ENCODE results near the gene ACBD7. TPM values are rescaled to one million over a fixed set of nuclear protein-coding genes. Genes with fewer than 3 reads are reported as not detected.

ACBD7 gene
- total RNA-seq (2014; rRNA removed; shearing (Covaris generic); ENCODE audit: low replicate concordance), result 0.63 and 1.3 TPM in 2 replicates

- H3K9me3 ChIP-seq (ENCODE audit: low read length), result no peaks in the 10 kb centered on the region
- peak within 1 kb of the TSS; percentile 49 for H3K9ac ChIP-seq (ENCODE audit: low read length)
- H3K27me3 ChIP-seq (ENCODE audit: low read length), result no peaks in the 10 kb centered on the region
- H4K20me1 ChIP-seq (ENCODE audit: insufficient read depth, low read depth, low read length), result no peaks in the 10 kb centered on the region
- no peaks in the 10 kb centered on the region for H3K79me2 ChIP-seq (ENCODE audit: low read length)
- H2AFZ ChIP-seq (ENCODE audit: low read length), result peak within 1 kb of the TSS; percentile 74
- H3K4me1 ChIP-seq (ENCODE audit: low read length), result peaks cover 7% of the 10 kb centered on the region
- no peaks in the 10 kb centered on the region for H3K36me3 ChIP-seq (ENCODE audit: insufficient read depth, low read length)
- peak; percentile 94 for DNase-seq
- H3K27ac ChIP-seq (ENCODE audit: low read length), result no peak within 1 kb of the TSS
- H3K4me3 ChIP-seq (ENCODE audit: low read length), result peak within 1 kb of the TSS; percentile 70
- peak within 1 kb of the TSS; percentile 87 for H3K4me2 ChIP-seq (ENCODE audit: low read depth, low read length, poor library complexity, severe bottlenecking)
- H3K9me2 ChIP-seq (replicated peaks; ENCODE audit: insufficient read depth, low read length), result no peaks in the 10 kb centered on the region
Measured at GRCh38 chr10:15088428-15089261, at the start of gene ACBD7. Gene ACBD7 (minus strand): TSS chr10:15088776. CDS start chr10:15088728, 48 bp downstream.

GRCh38 chr10:15137636-15138035, 49.1 kb upstream of the ACBD7 start:
- no peaks in the 10 kb centered on the region for H3K9me2 ChIP-seq (replicated peaks; ENCODE audit: insufficient read depth, low read length)
- H3K9me3 ChIP-seq (ENCODE audit: low read length), result no peaks in the 10 kb centered on the region
- H2AFZ ChIP-seq (ENCODE audit: low read length), result no peak overlapping the region
- H3K27me3 ChIP-seq (ENCODE audit: low read length), result no peaks in the 10 kb centered on the region
- H3K4me2 ChIP-seq (ENCODE audit: low read depth, low read length, poor library complexity, severe bottlenecking), result no peak overlapping the region
- no peak for DNase-seq
- H3K79me2 ChIP-seq (ENCODE audit: low read length), result no peaks in the 10 kb centered on the region
- no peak overlapping the region for H3K9ac ChIP-seq (ENCODE audit: low read length)
- peaks cover 5% of the 10 kb centered on the region for H3K4me1 ChIP-seq (ENCODE audit: low read length)
- H3K27ac ChIP-seq (ENCODE audit: low read length), result no peak overlapping the region
- H4K20me1 ChIP-seq (ENCODE audit: insufficient read depth, low read depth, low read length), result no peaks in the 10 kb centered on the region
- no peaks in the 10 kb centered on the region for H3K36me3 ChIP-seq (ENCODE audit: insufficient read depth, low read length)
- H3K4me3 ChIP-seq (ENCODE audit: low read length), result no peak overlapping the region

- H3K4me1 ChIP-seq (ENCODE audit: low read length), result peaks cover 5% of the 10 kb centered on the region
- no peaks in the 10 kb centered on the region for H3K9me2 ChIP-seq (replicated peaks; ENCODE audit: insufficient read depth, low read length)
- no peak overlapping the region for H2AFZ ChIP-seq (ENCODE audit: low read length)
- H3K36me3 ChIP-seq (ENCODE audit: insufficient read depth, low read length), result no peaks in the 10 kb centered on the region
- no peak overlapping the region for H3K9ac ChIP-seq (ENCODE audit: low read length)
- no peaks in the 10 kb centered on the region for H3K27me3 ChIP-seq (ENCODE audit: low read length)
- H3K4me3 ChIP-seq (ENCODE audit: low read length), result no peak overlapping the region
- H3K27ac ChIP-seq (ENCODE audit: low read length), result no peak overlapping the region
- no peaks in the 10 kb centered on the region for H3K79me2 ChIP-seq (ENCODE audit: low read length)
- no peak overlapping the region for H3K4me2 ChIP-seq (ENCODE audit: low read depth, low read length, poor library complexity, severe bottlenecking)
- no peaks in the 10 kb centered on the region for H3K9me3 ChIP-seq (ENCODE audit: low read length)
- no peak for DNase-seq
- H4K20me1 ChIP-seq (ENCODE audit: insufficient read depth, low read depth, low read length), result no peaks in the 10 kb centered on the region
Measured at GRCh38 chr10:15137036-15137359, 48.4 kb upstream of the ACBD7 start.

- Histone ChIP-seq H3K9me3 (ENCODE audit: low read length) (no peaks in the 10 kb centered on the region), H3K9ac (ENCODE audit: low read length) (no peak overlapping the region), H3K4me2 (ENCODE audit: low read depth, low read length, poor library complexity, severe bottlenecking) (no peak overlapping the region), H3K9me2 (replicated peaks; ENCODE audit: insufficient read depth, low read length) (no peaks in the 10 kb centered on the region), H3K4me1 (ENCODE audit: low read length) (peaks cover 5% of the 10 kb centered on the region), H3K79me2 (ENCODE audit: low read length) (no peaks in the 10 kb centered on the region), H3K27ac (ENCODE audit: low read length) (no peak overlapping the region), H2AFZ (ENCODE audit: low read length) (no peak overlapping the region), H4K20me1 (ENCODE audit: insufficient read depth, low read depth, low read length) (no peaks in the 10 kb centered on the region), H3K36me3 (ENCODE audit: insufficient read depth, low read length) (no peaks in the 10 kb centered on the region), H3K27me3 (ENCODE audit: low read length) (no peaks in the 10 kb centered on the region), H3K4me3 (ENCODE audit: low read length) (no peak overlapping the region)
- no peak for DNase-seq
Measured at GRCh38 chr10:15136129-15137035, 47.8 kb upstream of the ACBD7 start.

- H3K4me1 ChIP-seq (ENCODE audit: low read length), result no peaks in the 10 kb centered on the region
- H3K79me2 ChIP-seq (ENCODE audit: low read length), result no peaks in the 10 kb centered on the region
- H3K4me3 ChIP-seq (ENCODE audit: low read length), result no peak overlapping the region
- no peak overlapping the region for H2AFZ ChIP-seq (ENCODE audit: low read length)
- H4K20me1 ChIP-seq (ENCODE audit: insufficient read depth, low read depth, low read length), result no peaks in the 10 kb centered on the region
- H3K36me3 ChIP-seq (ENCODE audit: insufficient read depth, low read length), result no peaks in the 10 kb centered on the region
- H3K9me2 ChIP-seq (replicated peaks; ENCODE audit: insufficient read depth, low read length), result no peaks in the 10 kb centered on the region
- H3K27me3 ChIP-seq (ENCODE audit: low read length), result no peaks in the 10 kb centered on the region
- DNase-seq, result no peak
- no peaks in the 10 kb centered on the region for H3K9me3 ChIP-seq (ENCODE audit: low read length)
- no peak overlapping the region for H3K9ac ChIP-seq (ENCODE audit: low read length)
- no peak overlapping the region for H3K4me2 ChIP-seq (ENCODE audit: low read depth, low read length, poor library complexity, severe bottlenecking)
- H3K27ac ChIP-seq (ENCODE audit: low read length), result no peak overlapping the region
Measured at GRCh38 chr10:15131330-15131729, 42.8 kb upstream of the ACBD7 start.

- Histone ChIP-seq H4K20me1 (ENCODE audit: insufficient read depth, low read depth, low read length) (no peaks in the 10 kb centered on the region), H3K27me3 (ENCODE audit: low read length) (no peaks in the 10 kb centered on the region), H3K9me2 (replicated peaks; ENCODE audit: insufficient read depth, low read length) (no peaks in the 10 kb centered on the region), H3K79me2 (ENCODE audit: low read length) (no peaks in the 10 kb centered on the region), H3K27ac (ENCODE audit: low read length) (no peak overlapping the region), H3K4me3 (ENCODE audit: low read length) (no peak overlapping the region), H2AFZ (ENCODE audit: low read length) (no peak overlapping the region), H3K4me1 (ENCODE audit: low read length) (no peaks in the 10 kb centered on the region), H3K9me3 (ENCODE audit: low read length) (no peaks in the 10 kb centered on the region), H3K9ac (ENCODE audit: low read length) (no peak overlapping the region), H3K36me3 (ENCODE audit: insufficient read depth, low read length) (no peaks in the 10 kb centered on the region), H3K4me2 (ENCODE audit: low read depth, low read length, poor library complexity, severe bottlenecking) (no peak overlapping the region)
- no peak for DNase-seq
Measured at GRCh38 chr10:15124908-15125307, 36.3 kb upstream of the ACBD7 start.

- no peaks in the 10 kb centered on the region for H3K79me2 ChIP-seq (ENCODE audit: low read length)
- no peaks in the 10 kb centered on the region for H3K9me3 ChIP-seq (ENCODE audit: low read length)
- no peak overlapping the region for H3K4me2 ChIP-seq (ENCODE audit: low read depth, low read length, poor library complexity, severe bottlenecking)
- no peak overlapping the region for H3K4me3 ChIP-seq (ENCODE audit: low read length)
- no peak for DNase-seq
- no peak overlapping the region for H3K9ac ChIP-seq (ENCODE audit: low read length)
- no peaks in the 10 kb centered on the region for H4K20me1 ChIP-seq (ENCODE audit: insufficient read depth, low read depth, low read length)
- no peaks in the 10 kb centered on the region for H3K4me1 ChIP-seq (ENCODE audit: low read length)
- no peaks in the 10 kb centered on the region for H3K9me2 ChIP-seq (replicated peaks; ENCODE audit: insufficient read depth, low read length)
- no peaks in the 10 kb centered on the region for H3K27me3 ChIP-seq (ENCODE audit: low read length)
- no peak overlapping the region for H2AFZ ChIP-seq (ENCODE audit: low read length)
- H3K36me3 ChIP-seq (ENCODE audit: insufficient read depth, low read length), result no peaks in the 10 kb centered on the region
- H3K27ac ChIP-seq (ENCODE audit: low read length), result no peak overlapping the region
Measured at GRCh38 chr10:15124190-15124589, 35.6 kb upstream of the ACBD7 start.

GRCh38 chr10:15123749-15124184, 35.2 kb upstream of the ACBD7 start:
- Histone ChIP-seq H3K79me2 (ENCODE audit: low read length) (no peaks in the 10 kb centered on the region), H3K9me2 (replicated peaks; ENCODE audit: insufficient read depth, low read length) (no peaks in the 10 kb centered on the region), H3K27ac (ENCODE audit: low read length) (no peak overlapping the region), H3K4me2 (ENCODE audit: low read depth, low read length, poor library complexity, severe bottlenecking) (no peak overlapping the region), H3K27me3 (ENCODE audit: low read length) (no peaks in the 10 kb centered on the region), H3K9ac (ENCODE audit: low read length) (no peak overlapping the region), H3K4me3 (ENCODE audit: low read length) (no peak overlapping the region), H3K4me1 (ENCODE audit: low read length) (no peaks in the 10 kb centered on the region), H3K36me3 (ENCODE audit: insufficient read depth, low read length) (no peaks in the 10 kb centered on the region), H4K20me1 (ENCODE audit: insufficient read depth, low read depth, low read length) (no peaks in the 10 kb centered on the region), H3K9me3 (ENCODE audit: low read length) (no peaks in the 10 kb centered on the region), H2AFZ (ENCODE audit: low read length) (no peak overlapping the region)
- no peak for DNase-seq

All from Karpas-422 (cell line).